GM18502 (cell line): ENCODE data around the gene CCDC106.

Experiments
- ATAC-seq: cut with Tn5 transposase; IDR thresholded peaks from one replicate; pipeline ENCODE4 v1.9.1; 2021; ENCODE audit warnings: mild to moderate bottlenecking; ENCODE audit not compliant: unreplicated experiment, poor library complexity

The CCDC106 gene

GRCh38 chr19:55613930-55614710 is 33.9 kb upstream of the CCDC106 start:
- no peak for ATAC-seq

DNA sequence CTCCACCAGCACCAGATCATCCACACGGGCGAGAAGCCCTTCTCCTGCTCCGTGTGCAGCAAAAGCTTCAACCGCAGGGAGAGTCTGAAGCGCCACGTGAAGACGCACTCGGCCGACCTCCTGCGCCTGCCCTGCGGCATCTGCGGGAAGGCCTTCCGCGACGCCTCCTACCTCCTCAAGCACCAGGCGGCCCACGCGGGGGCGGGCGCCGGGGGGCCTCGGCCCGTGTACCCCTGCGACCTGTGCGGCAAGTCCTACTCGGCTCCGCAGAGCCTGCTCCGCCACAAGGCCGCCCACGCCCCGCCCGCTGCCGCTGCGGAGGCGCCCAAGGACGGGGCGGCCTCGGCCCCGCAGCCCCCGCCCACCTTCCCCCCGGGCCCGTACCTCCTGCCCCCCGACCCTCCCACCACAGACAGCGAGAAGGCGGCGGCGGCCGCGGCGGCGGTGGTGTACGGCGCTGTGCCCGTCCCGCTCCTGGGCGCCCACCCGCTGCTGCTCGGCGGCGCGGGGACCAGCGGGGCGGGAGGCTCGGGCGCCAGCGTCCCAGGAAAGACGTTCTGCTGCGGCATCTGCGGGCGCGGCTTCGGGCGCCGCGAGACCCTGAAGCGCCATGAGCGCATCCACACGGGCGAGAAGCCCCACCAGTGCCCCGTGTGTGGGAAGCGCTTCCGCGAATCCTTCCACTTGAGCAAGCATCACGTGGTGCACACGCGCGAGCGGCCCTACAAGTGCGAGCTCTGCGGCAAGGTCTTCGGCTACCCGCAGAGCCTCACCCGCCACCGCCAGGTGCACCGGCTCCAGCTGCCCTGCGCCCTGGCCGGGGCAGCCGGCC is 33.1 kb upstream of the CCDC106 start:
- no peak for ATAC-seq

DNA sequence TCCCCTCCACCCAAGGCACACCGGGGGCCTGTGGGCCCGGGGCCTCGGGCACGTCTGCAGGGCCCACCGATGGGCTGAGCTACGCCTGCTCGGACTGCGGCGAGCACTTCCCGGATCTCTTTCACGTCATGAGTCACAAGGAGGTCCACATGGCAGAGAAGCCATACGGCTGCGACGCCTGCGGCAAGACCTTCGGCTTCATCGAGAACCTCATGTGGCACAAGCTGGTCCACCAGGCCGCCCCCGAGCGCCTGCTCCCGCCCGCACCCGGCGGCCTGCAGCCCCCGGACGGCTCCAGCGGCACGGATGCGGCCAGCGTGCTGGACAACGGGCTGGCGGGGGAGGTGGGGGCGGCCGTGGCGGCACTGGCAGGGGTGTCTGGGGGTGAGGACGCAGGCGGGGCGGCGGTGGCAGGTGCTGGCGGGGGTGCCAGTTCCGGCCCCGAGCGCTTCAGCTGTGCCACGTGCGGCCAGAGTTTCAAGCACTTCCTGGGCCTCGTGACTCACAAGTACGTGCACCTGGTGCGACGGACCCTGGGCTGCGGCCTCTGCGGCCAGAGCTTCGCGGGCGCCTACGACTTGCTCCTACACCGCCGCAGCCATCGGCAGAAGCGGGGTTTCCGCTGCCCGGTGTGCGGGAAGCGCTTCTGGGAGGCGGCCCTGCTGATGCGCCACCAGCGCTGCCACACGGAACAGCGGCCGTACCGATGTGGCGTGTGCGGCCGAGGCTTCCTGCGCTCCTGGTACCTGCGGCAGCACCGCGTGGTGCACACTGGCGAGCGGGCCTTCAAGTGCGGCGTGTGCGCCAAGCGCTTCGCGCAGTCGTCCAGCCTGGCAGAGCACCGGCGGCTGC is 32.2 kb upstream of the CCDC106 start:
- ATAC-seq = no peak

DNA sequence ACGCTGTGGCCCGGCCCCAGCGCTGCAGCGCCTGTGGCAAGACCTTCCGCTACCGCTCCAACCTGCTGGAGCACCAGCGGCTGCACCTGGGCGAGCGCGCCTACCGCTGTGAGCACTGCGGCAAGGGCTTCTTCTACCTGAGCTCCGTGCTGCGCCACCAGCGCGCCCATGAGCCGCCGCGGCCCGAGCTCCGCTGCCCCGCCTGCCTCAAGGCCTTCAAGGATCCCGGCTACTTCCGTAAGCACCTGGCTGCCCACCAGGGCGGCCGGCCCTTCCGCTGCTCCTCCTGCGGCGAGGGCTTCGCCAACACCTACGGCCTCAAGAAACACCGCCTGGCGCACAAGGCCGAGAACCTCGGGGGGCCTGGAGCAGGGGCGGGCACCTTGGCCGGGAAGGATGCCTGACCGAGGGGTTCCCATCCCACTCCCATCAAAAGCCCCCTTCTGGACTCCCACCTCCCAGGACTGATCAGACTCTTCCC is 31.6 kb upstream of the CCDC106 start:
- no peak for ATAC-seq

DNA sequence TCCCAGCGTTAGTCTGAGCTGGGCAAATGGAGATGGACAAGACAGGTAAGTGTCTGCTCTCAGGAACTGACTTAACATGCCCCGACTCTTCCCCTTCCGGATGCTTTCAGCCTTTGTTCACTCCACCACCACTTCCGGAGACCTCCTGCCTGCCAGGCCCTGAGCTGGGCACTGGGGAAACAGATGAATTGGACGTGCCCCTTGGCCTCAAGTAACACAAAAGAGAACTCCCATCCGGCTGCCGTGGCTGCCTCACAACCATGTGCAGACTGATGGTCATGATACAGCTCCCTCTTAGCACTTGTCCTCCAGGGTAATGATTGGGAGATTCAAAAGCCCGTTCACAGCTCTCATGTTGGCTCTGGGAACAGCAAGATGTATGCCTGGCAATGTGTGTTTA is 30.6 kb upstream of the CCDC106 start:
- ATAC-seq = no peak

GRCh38 chr19:55618426-55618825 is 29.6 kb upstream of the CCDC106 start:
- no peak for ATAC-seq

DNA sequence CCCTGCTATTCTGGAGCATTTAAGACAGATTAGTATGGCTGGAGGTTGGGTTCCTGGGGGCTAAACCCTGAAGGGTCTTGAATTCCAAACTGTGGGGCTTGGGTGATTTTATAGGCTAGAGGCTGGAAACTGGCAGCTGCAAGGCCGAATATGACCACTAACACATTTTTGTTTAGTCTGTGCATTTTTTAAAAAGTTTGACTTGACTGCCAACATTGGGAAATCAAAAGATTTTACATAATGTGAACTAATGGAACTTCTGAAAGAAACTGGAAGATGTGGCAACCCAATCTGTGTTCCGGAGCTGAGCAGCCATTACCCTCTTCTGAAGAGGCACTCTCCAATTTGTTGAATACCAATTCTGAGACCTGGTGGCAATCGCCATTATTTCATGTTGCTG is 28.7 kb upstream of the CCDC106 start:
- ATAC-seq = no peak

- no peak for ATAC-seq
Measured at GRCh38 chr19:55620410-55621204, 27.4 kb upstream of the CCDC106 start.

- ATAC-seq = no peak
Measured at GRCh38 chr19:55621205-55621672, 26.8 kb upstream of the CCDC106 start.

- no peak for ATAC-seq
Measured at GRCh38 chr19:55621673-55622231, 26.3 kb upstream of the CCDC106 start.

DNA sequence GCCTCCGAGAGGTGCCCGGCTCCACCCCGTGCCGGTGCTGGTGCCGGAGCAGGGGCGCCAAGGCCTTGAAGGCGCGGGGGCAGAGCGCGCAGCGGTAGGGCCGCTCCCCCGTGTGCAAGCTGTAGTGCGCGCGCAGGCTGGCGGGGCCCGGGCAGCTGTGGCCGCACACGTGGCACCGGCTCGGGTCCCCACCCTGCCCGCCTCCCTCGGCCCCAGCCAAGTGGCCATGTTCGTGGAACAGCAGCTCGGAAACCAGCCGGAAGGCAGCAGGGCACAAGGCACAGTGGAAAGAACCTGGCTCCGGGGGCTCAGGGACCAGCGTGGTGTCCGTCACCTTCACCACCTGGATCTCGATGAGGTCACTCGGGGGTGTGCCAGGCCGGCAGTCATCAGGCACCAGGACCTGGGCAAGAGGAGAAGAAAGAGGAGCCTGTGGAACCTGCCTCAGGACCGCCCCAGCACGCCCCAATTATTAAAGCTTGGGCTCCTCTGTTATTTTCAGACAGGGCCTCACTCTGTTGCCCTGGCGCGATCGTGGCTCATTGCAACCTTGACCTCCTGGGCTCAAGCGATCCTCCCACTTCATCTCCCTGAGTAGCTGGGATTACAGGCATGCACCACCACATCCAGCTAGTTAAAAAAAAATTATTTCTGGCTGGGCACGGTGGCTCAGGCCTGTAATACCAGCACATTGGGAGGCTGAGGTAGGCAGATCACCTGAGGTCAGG is 25.6 kb upstream of the CCDC106 start:
- no peak for ATAC-seq

- ATAC-seq = no peak
Measured at GRCh38 chr19:55623130-55623529, 24.9 kb upstream of the CCDC106 start.

- ATAC-seq = no peak
Measured at GRCh38 chr19:55623561-55623960, 24.5 kb upstream of the CCDC106 start.

- ATAC-seq = peak; percentile 63
Measured at GRCh38 chr19:55624109-55625003, 23.7 kb upstream of the CCDC106 start, which contains the start of gene ZNF784. Gene ZNF784, minus strand, starts transcription at chr19:55624566. Its CDS starts 5 bp downstream, at chr19:55624561.

DNA sequence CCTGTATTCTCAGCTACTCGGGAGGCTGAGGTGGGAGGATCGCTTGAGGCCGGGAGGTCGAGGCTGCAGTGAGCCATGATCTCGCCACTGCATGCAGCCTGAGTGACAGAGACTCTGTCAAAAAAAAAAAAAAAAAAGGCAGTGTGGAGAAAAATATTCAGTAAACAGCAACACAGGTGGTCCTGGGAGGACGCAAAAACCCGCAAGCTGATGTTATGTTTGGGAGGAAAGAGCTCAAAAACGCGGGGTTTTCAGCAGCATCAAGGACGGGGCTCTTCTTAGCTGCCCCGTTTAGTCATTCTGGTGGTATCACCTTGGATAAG is 23.0 kb upstream of the CCDC106 start:
- ATAC-seq = no peak

- no peak for ATAC-seq
Measured at GRCh38 chr19:55626350-55626749, 21.7 kb upstream of the CCDC106 start.

DNA sequence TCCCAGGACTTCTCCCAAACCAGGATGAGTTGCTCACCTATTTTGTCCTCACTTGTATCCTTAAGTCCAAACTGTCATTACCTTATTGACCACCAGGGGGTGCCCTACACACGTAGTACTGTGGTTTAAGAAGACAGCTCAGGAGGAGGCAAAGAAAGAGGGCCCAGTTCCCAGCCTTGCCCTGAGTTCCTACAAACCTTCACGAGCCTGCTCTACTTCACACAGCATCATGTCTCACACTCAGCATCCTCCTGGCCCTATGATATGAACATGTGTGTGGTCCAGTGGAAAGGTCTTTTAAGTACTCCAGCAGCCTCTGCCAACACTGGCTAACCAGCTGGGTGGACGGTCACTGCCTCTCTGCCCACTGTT is 15.6 kb upstream of the CCDC106 start:
- no peak for ATAC-seq

DNA sequence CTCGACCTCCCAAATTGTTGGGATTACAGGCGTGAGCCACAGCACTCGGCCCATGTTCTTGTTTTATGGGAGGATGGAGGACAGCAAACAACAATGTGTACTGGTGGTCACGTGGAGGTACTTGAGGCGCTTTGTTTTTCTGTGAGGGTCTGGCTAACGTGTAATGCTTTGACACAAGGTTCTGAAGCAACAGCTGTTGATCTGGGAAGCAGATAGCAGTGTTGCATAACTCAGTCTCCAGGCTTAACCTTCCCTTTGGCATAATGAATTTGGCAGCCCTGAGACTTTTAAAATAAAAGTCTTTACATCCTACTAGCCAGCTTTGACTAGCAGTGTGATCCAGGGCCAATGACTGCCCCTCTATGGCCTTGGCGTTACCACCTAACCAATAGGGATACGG is 14.2 kb upstream of the CCDC106 start:
- ATAC-seq = no peak
